ENCODE measurements around the gene INCA1.

INCA1 gene

GRCh38 chr17:4948931-4949320 is 48.4 kb downstream of the INCA1 start:
- DNase-seq (ENCODE audit: low spot score): peak; percentile 88

DNA sequence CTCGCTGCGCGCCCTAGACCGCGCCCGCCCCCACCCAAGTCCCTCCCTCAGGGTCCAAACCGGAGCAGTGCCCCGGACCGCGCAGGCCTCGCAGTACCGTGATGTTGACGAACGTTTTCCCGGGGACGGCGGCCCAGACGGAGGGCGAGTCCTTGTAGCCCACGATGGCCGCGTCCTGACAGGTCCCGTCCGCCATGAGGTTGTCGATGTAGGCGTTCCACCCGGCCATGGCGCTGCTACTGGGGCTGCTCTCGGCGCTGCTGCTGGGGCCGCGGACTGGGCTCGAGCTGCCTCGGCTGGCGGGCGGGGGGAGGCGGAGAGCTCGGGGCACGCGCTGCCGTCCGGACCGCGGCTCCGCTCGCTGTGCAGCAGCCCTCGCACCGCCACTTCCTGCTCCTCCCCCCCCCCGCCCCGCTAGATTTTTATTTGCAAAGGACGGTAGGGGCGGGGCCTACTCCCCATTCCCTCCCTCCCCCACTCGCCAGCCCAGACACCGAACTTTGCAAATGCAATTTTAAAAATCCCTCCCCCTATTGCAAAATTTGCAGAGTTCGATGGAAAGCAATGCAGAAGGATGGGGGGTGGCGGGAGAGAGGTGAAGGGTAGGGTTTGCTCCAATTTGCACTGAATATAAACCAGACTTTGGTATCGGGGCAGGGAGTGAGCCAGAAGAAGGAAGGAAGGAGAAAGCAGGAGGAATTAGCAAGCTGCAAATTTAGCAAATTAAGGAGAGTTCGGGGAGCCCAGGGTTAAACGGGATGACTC is 49.0 kb downstream of the INCA1 start, which contains the start of gene PFN1:
TSS of gene PFN1 (minus strand) at position 365 of the 765 bp plus-strand sequence. CDS start at position 229, 136 bp downstream.
- DNase-seq (ENCODE audit: low spot score): peak; percentile 86

GRCh38 chr17:4947411-4948165 is 49.7 kb downstream of the INCA1 start:
- DNase-seq (ENCODE audit: low spot score): no peak

DNA sequence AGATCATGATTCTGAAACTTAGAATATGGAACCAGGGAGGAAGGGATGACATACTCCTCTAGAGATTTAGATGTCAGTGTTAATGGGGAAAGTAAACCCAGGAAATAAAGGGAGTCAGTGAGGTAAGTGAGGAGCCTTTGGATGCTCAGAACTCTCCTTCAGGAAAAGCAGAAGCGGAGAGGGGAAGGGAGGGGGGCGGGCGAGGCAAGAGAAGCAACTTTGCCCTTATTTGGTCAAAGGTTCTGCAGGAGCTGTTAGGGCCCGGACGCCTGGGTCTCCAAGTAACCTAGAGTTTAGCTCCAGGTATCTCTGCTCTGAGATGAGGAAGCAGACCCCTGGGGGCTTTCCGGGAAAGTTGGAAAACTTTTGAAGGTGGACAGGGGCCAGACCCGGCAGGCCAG is 50.3 kb downstream of the INCA1 start:
- DNase-seq (ENCODE audit: low spot score): no peak

DNA sequence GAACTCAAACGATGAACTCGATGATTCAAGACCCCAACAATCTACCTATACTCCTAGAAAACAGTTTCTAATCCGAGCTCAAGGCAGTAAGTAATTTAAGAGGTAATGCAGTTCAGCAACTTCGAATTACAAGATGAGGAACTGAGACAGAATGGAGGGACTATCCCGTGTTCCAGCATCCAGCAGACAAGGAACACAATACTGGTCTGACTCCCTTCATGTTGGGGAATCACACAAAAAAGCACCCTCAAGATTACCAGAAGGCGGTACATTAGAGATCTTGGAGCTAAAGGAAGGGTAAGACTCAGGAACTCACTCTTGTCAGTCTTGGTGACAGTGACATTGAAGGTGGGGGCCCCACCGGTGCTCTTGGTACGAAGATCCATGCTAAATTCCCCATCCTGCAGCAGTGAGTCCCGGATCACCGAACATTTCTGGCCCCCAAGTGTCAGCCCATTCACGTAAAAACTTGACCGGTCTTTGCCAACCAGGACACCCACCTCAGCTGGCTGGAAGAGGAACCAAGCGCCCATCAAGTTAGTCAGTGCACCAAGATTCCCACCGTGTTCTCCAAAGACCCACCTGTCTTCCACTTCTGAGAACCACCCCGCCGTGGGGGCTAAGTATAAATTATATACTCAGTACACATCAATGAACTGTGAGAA is 50.9 kb downstream of the INCA1 start:
- no peak for DNase-seq (ENCODE audit: low spot score)

DNA sequence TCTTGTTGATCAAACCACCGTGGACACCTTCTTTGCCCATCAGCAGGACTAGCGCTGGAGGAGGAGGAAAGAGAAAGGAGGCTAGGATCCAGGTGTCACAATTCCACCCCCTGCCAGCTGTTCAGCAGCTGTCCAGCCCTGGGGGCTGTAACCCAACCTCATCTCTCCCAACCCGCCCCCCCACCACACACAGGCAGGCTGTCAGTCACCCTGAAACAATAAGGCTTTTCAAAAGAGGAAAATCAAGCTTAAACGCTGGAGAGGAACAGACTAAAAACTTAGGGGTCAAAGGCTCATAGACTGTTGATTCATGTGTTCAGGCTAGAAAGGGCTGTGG is 51.4 kb downstream of the INCA1 start:
- no peak for DNase-seq (ENCODE audit: low spot score)

DNA sequence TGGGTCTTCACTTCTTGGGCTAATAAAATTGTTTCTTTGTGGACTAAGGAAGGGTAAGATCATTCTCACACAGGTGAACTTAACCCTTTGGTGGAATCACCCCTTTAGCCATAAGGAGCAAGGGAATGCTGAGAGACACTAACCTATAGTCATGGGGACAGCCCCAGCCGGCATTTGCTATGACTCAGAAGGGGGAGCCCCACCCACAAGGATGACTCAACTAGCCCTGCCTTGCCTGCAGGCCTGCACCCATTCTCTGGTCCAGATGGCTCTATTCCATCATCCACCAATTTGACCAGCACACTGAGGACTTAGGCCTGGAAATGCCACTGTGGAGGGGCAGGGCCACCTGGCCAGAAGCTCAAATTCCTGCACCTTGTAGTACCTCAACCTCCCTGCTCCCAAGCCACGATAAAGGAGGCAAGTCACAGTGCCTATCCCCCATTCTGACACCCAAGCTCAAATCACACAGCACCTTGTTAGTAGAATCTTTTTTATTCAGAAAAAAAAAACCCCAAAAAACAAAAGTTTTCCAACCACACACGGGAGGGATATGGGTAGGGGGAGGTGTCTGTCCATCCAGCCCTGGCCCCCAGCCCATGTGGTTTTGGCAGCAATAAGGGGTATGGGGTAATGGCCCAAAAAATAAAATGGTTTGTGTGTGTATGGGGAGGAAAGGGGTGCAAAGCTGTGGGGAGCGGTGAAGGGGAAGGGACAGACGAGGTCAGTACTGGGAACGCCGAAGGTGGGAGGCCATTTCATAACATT is 52.0 kb downstream of the INCA1 start:
- peak; percentile 90 for DNase-seq (ENCODE audit: low spot score)

GRCh38 chr17:4944554-4945175 is 52.7 kb downstream of the INCA1 start:
- no peak for DNase-seq (ENCODE audit: low spot score)

DNA sequence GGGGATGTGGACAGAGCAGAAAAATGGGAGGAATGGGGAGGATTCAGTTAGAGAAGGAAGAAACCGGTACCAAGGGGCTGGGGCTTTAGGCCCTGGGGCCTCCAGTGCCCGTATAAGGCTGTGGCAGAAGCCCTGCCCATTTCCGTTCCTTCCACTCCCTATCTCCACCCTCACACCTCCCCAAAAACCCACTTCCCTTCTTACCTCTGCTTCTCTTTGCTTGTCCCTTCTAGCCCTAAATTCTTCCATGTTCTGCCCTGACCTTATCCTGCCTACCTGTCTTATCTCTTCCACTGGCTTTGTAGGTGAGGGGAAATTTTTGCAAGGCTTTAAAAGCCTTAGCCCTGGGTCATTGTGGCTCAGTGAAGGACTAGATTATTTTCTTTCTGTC is 53.2 kb downstream of the INCA1 start:
- DNase-seq (ENCODE audit: low spot score): no peak

DNA sequence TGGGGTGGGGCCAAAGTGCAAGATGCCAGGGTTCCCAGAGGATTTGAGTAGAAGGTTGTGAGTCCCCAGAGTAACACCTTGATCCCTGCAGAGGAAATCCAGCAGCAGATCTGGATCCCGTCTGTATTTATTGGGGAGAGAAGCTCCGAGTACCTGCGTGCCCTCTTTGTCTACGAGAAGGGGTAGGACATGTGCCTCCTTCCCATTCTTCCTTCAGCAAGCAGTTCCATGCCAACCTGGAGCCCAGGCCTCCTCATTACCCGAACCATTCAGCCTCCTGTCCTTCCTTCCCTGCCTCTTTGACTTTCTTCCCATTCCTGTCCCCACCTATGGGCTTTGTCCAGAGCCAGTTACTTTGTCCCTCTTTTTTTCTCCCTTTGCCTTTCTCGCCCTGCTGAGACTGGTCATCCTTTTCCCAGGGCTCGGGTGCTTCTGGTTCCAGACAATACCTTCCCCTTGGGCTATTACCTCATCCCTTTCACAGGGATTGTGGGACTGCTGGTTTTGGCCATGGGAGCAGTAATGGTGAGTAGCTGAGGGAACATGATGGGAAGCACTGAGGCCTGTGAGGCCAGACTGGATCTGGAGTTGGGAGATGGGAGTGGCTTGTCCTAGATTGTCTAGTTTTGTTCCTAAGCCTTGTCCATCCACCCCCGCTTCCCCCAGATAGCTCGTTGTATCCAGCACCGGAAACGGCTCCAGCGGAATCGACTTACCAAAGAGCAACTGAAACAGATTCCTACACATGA is 54.4 kb downstream of the INCA1 start:
- DNase-seq (ENCODE audit: low spot score): no peak

DNA sequence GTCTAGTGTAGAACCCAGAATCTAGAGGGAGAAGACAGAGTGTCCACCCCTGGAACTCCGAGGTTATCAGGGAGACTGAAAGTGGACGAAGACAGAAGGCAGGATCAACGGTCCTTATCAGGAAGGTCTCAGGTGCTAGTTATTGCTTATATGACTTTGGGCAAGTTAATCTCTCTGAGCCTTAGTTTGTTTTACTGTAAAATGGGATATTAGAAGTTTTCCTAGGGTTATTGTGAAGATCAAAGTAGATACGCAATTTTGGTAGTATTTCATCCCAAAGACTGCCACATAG is 56.1 kb downstream of the INCA1 start:
- no peak for DNase-seq (ENCODE audit: low spot score)

DNA sequence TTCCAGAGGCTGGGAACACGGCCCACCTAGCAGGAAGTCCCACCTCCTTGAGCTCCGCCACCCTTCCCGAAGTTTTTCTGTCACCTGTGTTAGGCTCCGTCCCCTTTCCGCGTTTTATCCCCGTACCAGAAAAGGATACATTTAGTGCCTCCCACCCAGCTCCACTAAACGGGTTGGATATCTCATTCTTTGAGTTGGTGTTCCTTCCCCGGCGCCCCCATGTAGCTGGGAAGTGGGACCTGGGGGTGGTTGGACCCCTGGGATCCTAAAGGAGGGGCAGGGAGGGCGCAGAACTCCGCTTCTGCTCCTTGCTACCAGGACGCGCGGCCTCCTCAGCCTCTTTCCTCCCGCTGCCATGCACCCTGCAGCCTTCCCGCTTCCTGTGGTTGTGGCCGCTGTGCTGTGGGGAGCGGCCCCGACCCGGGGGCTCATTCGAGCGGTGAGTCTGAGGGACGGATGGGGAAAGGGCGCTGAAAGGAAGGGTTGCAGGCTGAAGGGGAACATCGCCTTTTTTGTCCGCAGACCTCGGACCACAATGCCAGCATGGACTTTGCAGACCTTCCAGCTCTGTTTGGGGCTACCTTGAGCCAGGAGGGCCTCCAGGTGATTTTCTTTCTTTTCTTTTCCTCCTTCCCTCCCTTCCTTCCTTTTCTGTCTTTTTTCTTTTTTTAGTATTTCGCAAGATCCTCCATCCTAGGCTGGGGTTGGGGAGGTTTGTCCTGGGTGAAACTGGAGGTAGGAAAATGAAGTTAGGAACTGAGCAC is 56.6 kb downstream of the INCA1 start:
- peak; percentile 87 for DNase-seq (ENCODE audit: low spot score)

DNA sequence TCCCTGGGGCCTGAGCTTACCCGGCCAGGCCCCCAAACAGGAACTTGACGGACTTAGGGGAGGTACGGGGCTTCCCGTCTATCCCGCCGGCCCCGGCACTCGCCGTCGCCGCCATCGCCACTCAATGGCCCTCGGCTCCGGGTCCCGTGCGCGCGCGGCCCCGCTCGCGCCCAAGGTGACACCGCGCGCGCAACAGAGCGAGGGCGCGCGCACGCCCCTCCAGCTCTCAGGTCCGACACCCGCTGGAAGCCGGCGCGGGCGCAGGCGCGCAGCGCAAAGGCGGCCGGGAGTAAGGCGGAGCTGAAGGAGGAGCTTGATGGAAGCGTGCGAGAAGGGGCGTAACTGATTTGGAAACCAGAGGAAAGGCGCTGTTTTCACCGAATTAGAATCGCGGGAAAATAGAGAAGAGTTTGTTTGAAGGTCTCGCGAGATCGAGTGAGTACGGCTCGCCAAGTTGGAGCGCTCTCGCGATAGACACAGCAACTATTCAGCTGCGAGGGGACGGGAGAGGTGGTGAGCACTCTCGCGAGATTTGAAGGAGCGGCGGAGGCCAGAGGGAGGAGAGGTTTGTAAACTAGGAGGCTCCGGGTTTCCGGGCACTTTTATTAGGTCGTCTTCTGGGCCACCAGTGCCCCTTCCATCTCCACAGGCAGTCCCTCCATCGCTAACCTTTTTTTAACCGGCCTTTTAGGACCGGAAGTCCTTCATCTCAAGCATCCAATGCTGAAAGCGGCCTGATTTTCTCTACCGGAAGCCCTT is 57.3 kb downstream of the INCA1 start, which contains the start of the genes RNF167 and SLC25A11:
TSS of gene RNF167 (plus strand) at position 473 of the 759 bp plus-strand sequence. CDS start 642 bp downstream, outside the sequence.
TSS of gene SLC25A11 (minus strand) at position 251 of the 759 bp plus-strand sequence. CDS start at position 115, 136 bp downstream.
- peak; percentile 100 for DNase-seq (ENCODE audit: low spot score)

DNA sequence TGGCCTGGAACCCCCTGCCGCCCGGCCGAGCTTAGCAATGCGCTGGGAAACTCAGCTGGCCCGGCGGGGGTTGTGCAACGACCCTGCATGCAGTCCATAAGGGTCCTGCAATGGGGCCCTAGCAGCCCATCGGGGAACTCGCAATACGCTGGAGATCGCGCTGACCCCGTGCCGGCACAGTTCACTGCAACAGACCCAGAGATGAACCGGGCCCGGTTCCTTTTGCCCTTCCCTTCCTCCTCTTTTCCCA is 57.9 kb downstream of the INCA1 start:
- no peak for DNase-seq (ENCODE audit: low spot score)

- no peak for DNase-seq (ENCODE audit: low spot score)
These were observed 58.4 kb downstream of the INCA1 start for GRCh38 chr17:4938688-4939545.
